DLD1 (cell line): ENCODE measurements around the gene GREM2.

Source experiments
- in situ Hi-C: cut with HindIII; loops from 2 replicates; pipeline ENCODE4 v1.10.0; 2017; ENCODE audit warnings: low sequenced_read_pairs

Gene GREM2

DNA sequence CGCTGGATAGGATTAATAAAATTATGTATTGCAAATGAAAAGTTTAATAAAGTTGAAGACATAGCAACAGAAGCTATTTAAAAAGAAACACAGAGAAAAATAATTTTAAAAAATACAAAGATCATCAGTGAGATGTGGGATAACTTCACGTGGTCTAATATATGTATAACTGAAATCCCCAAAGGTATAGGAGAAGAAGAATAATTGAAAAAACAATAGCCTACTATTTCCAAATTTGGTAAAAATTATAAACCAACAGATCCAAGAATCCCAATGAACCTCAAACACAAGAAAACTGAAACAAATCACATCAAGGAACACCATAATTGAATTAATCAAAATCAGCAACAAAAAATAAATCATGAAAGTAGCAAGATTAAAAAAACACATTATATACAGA is 44.9 kb downstream of the GREM2 start:
- in situ Hi-C loops, result no loop called here

DNA sequence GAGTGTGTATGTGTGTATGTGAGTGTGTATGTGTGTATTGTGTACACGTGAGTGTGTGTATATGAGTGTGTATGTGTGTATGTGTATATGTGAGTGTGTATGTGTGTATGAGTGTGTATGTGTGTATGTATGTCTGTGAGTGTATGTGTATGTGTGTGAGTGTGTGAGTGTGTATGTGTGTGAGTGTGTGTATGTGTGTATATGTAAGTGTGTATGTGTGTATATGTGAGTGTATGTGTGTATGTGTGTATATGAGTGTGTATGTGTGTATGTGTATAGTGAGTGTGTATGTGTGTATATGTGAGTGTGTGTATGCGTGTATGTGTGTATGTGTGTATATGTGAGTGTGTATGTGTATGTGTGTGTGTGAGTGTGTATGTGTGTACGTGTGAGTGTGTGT is 49.2 kb downstream of the GREM2 start:
- in situ Hi-C loops, result no loop called here

DNA sequence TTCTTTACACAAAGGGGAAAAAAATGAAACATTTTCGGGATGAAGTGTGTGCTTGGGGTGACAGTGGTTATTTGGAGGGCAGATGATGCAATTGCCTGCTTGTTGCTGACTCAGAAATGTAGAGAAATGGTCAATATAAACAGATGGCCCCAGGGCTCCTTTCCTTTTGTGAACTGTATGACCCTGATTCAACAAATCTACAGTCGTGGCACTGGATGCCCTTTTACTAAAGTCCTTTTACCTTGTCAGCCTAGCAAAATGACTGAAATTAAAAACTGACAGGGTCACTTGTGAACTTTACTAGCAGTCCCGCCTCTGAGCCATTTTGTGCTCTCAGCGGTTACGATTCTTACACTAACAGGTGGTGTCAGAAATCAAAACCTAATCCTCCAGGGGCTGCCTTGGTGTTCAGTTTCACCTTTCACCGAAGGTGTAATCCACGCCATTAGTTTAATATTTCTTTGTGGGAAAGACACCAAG is 49.8 kb downstream of the GREM2 start:
- in situ Hi-C loops, result no loop called here

DNA sequence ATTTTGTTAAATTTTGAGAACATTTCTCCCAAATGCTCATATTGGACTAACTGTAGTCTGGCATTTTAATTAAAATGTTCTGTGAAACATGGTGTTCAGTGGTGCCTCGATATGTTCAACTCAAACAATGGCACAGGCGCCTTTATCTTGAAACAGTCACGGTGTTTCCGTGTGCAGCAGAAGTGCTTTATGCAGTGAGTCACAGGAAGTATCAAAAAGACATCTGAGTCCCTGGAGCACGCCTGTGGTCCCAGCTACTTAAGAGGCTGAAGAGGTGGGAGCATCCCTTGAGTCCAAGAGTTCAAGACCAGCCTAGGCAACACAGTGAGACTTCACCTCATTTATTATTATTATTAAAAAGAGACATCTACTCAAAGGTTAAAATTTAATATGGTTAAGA is 52.2 kb downstream of the GREM2 start:
- in situ Hi-C loops, result no loop called here

DNA sequence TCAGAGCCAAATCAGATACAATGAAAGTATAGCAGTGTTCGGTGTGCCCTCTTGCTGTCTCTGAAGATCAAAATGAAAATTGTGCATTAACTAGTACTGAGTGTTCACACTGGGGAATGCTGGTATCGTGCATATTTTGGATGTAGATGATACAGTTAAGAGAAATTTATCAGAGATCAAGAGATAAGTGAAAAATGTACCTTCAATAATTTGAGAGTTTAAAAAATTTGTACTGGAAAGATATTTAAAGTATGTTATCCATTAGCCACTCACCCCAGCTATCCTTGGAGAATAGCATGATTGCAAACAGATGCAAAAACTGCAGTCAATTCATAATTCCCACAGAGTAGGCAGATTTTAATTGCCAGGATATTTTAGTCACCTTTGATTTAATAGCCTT is 56.4 kb downstream of the GREM2 start:
- in situ Hi-C loops, result no loop called here

DNA sequence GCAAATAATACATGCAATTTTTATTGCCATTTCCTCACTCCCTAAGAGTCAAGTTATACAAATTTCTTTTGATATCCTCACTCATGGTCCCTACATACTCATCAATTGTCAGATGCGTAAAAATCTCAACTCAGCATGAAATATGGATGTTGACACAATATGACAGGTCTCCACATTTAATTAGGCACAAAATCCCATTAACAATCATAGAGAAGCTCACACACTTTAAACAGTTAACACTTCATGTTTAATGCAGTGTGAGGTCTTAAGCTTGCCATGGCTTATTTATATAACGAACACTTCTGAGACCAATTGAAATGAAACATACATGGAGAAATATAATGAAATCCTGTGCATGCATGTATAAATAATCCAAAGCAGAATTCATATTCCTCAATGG is 58.6 kb downstream of the GREM2 start:
- in situ Hi-C loops, result no loop called here

DNA sequence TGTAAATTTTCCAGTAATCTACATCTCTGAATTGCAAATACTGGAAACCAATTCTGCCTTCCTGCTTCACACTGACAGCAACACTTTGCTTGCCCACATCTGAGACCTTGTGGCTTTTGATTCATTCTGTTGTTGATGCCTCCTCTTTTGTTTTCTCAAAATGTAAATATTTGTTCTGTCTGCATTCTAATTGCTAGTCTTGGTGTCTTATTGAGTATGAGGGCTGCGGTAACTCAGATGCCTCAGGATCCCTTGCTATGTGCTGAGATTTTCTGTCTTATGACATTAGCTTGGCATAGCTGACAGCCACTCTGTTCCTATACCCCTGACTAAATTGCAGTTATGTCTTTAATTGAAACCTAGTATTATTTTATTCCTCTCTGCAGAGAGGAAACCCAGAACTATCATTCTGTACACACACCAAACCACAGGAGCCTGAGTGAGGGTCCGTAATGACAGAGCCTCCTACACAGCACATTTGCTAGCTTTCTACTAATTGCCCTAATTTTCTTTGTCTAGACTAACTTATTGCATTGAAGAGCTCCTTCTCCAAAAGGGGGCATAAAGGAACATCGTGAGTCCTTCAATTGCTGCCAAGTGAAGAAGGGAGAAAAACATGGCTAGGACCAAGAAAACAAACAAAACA is 72.1 kb downstream of the GREM2 start:
- in situ Hi-C loops, result no loop called here

DNA sequence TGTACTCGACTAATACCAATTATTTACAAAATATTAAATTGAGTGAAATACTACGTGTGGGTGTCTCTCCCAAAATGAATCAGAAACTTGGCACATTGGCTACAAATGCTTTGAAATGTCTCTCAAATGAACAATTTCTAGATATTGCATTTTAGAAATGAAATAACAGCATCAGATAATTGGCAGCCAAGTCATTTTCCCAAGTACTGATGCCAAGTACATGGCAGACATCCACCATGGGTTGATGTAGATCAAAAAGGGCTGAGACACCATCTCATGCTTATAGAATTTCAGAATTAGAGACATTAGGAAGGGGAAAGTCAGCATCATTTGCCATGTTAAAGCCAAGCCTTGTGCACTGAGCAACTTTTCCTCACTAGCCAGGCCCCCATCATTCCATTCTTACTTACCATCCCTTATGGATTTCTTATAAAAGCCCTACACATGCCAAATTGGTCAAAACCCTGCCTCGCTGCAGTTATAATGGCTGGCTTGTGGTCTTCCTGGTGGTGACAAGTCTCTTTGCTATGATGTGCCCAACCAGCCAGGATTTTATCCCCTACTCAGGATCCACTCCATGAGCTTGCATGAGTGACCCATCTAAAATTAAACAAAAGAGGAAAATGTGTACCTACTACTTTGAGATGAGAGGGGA is 73.1 kb downstream of the GREM2 start:
- in situ Hi-C loops, result no loop called here

DNA sequence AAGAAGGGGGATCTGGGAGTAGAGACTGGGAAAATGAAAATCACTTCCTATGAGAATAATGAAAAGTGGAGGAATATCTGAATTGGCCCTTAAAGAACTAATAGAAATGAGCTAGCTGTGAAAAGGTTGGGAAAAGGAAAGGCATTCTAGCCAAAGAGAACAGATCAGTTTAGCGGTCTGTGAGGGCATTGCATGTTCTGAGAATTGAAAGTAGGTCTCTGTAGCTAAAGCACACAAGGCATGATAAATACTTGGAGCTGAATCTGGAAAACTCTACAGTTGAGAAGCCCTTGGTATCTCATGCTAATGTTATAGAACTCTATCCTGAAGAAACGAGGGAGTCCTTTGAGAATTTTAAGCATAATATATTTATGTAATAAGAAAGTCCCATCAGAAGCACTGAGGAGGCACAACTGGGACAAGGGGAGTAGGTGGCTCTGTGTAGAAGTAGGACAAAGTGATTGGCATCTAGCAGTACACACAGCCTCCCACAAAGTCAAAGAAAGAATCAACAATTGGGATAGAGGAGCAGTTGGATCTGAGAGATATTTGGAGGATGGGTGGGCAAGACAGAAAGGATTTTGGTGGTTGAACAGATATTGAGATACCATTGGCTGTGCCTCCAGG is 78.7 kb downstream of the GREM2 start:
- in situ Hi-C loops, result no loop called here

DNA sequence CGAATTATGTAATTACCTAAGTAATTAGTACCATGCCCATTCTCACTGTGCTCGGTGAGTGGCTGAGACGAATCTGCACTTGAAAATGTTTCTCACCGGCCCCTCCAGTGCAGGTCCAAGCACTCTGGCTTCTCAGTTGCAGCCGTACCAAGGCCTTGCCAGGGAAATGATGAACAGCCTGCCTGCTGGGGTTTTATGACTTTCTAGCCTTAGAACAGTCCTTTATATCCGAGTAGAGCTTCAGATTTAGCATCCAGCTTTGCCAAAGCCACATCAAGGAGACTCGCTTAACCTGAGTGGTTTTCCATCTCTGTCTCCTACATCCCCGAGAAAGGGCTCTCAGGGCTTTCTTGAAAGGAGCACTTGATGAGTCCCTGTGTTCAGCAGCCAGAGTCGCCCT is 83.4 kb downstream of the GREM2 start:
- in situ Hi-C loops, result no loop called here

DNA sequence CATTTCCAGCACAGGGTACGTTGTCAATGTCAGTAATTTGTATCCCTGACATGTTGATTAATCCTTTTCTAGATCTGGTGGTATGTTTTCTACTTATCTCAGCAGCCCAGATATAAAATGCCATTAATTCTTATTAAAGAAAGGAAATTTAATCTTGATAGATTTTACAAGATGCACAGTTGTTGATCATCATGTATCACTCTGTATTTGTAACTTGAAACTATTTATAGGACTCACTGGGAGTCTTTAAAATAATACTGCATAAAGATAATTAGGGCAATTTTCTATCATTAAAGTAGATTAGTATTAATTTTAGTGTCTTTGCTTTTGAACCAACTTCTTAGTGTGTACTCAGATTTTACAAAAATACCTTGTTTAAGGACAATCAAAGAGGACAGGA is 84.9 kb downstream of the GREM2 start:
- in situ Hi-C loops, result no loop called here

DNA sequence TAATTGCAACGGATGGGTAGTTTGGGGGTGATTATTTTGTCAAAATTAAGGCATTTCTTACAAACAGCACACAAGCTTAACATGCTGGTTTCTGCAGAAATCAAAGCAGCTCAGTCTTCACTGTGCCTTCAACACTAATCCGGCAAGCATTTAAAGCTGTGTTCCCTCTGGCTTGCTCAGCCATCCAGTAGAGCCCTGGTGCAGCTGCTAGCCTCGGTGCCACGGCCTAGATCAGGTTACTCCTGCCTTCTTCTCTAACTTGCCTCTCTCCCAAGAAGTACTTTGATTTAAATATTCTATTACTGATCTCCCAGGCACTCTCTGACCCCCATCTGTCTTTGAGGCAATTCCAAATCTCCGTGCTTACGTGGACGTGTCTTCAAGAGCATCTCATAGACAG is 85.6 kb downstream of the GREM2 start:
- in situ Hi-C loops, result no loop called here

DNA sequence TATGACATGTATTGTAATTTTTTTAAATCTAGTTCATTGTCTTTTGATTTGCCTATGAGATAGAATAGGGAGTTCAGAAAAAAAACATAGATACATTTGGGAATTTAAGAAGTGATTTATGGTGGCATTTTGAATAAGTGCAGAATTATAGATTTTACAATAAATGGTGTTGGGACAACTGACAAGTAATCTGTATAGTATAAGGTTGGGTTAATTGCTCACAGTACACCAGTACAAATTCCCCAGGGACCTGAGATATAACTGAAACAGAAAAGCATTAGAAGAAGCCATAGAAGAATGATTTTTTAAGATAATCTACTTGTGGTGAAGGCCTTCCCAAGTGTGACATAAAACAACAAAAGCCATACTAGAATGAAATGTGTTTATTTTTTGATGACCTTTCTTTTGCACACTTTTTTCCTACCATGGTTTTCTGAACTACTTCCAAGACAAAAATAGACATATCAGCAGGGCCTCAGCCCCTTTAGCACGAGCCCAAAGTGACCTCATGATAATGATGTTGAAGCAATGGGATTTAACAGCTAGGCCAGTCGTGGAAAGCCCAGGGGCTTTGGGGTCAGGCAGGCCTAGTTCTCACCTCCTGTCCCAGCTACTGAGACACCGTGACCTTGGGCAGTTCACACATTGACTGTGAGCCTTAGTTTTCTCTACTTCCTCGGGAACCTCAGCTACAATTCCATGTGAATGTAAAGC is 87.4 kb downstream of the GREM2 start:
- in situ Hi-C loops, result no loop called here

DNA sequence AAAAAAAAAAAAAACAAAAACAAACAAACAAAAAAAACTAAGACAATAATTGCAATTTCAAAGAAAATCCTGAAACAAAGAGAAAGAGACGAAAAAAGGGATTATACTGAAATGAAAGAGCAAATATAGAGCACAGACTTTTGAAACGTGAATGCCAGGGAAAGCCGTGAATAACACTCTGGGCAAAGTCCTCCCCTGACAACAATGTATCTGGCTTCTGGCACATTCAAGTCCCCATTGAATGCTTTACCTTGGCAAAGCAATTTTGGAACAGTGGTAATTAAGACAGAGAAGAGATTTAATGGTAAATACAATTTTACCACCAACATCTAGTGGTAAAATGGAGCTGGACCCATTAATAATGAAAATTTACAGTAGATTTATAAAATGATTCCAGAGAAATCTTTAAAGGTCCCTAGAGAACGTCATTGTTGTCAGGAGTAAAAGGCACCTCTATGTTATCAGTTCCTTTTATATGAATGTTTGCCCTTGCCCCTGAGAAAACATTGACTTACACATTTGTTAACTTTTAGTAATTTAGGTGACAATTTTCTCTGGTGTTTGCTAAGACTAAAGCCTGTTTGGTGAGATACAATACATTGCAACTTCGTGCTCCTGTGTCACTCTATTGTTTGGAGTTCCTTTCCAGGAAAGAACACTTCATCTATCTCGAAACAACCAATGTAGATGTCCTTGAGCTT is 89.7 kb downstream of the GREM2 start:
- in situ Hi-C loops, result no loop called here

DNA sequence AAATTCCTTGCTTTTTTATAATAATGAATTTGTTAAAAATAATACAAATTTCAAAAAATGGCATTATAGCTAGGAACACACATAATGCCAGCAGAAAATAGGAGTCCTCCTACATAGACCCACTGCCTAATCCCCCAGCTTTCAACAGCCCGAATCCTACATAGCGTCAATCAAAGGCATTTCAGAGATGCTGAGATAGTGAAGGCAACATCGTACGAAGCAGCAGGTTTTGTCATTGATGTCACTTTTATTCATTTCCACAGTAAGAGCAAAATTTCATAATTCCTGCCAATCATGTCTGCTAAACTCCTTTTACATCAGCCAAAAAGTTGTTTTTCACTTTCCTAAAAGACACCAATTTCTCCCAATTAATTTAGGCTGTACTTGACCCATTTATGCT is 94.1 kb downstream of the GREM2 start:
- in situ Hi-C loops, result no loop called here

DNA sequence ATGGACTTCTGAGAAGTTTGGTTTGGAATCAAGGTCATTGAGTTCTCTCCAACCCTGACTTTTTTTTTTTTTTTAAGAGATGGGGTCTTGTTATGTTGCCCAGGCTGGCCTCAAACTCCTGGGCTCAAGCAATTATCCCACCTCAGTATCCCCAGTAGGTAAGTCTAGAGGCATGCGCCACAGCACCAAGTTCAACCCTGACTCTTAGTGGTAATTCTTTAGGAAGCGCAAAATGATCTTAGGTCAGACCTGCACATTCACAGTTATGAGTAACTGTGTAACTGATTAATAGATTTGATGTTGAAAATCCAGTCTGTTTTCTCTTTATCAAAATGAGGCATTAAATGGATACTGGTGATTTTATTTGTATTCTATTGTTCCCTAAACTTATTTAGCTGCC is 95.9 kb downstream of the GREM2 start:
- in situ Hi-C loops, result no loop called here

DNA sequence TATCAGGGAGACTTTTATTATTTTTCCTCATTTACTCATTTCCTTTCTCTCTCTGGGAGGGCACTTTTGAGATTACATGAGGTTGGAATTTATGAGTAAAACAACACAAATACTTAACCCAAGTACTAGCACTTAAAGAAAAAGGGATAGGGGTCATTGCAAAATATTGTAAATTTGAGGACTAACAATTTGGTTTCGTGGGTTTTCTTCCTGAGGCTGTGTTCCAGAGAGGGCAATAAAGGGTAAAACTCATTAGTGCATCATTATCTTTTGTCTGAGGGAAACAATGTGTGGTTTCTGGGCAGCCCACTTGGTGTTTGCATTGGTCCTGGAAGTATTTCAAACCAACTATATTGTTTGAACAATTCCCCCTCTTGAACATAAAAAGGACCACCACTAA is 96.5 kb downstream of the GREM2 start:
- in situ Hi-C loops, result no loop called here

DNA sequence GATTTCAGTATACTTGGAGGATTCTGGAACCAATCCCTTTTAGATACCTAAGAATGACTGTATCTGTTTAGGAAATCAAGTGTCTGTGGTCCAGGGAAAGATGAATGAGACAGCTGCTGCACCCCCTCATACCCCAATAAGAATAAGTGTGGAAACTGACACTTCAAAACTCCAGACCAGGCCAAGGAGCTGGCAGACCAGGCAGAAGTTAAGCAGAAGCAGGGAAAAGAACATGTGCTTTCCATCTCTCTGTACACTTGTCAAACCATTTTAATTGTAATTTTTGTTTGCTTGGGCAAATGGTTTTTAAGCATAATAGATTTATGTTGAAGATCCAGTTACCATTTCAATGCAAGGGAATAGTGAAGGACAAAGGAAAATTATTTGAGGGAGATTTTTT is 100.2 kb downstream of the GREM2 start:
- in situ Hi-C loops, result no loop called here

DNA sequence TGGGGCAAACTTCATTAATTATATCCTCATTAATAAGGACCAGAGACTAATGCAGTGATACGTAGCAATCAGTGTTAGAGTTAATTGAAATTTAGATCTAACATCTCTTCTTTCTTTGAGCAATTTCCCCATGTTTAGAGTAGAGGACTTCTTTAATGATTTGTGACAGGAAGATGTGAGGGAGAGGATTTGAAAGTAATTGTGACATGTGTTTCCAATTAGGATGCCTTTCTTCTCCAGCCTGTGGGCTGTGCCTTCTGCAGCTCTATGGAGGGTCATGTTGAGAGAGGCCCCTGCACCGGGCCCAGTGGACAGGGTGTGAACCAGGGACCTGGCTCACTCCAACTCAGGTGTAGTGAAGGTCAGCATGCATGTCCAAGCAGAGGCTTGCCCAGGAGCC is 103.0 kb downstream of the GREM2 start:
- in situ Hi-C loops, result no loop called here

DNA sequence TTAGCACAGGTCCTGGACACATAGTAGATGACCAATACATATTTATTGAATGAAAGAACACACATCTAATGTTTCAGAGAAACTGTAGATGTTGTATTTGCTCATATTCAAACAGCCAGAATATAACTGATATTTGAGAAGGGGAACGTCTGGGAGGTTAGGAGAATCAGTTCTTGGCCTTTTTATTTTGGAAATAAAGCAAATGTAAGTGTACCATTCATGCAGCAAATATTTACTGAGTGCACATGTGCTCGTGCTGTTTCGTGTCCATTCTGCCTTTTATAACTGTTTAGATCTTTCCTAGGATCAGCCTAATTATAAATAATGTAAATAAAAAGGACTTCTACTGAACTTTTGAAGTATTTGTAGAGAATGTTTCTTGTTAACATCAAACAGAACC is 103.8 kb downstream of the GREM2 start:
- in situ Hi-C loops, result no loop called here

DNA sequence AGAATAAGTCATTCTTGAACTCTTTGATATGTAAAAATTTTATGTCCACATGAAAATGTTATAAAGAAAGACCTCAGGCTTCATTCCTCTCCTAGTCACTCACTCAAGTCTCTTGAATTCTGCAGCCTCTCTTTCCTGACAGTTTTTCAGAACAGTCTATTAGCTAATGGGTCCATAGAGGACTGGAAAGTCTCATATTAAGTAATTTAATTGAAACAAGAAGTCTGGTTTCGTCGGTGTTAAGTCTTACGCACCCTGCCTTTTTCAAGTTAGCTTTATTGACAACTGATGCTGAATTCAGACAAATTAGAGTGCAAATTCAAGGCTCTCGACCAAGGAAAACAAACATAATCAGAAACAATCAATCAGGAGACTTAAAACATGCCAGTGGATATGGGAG is 105.8 kb downstream of the GREM2 start:
- in situ Hi-C loops, result no loop called here
